ENCODE measurements around the gene MROH2B. TPM values are rescaled to one million over a fixed set of nuclear protein-coding genes. Genes with fewer than 3 reads are reported as not detected.

Gene MROH2B
- polyA plus RNA-seq, 1 donor from 2014 or later = not detected

DNA sequence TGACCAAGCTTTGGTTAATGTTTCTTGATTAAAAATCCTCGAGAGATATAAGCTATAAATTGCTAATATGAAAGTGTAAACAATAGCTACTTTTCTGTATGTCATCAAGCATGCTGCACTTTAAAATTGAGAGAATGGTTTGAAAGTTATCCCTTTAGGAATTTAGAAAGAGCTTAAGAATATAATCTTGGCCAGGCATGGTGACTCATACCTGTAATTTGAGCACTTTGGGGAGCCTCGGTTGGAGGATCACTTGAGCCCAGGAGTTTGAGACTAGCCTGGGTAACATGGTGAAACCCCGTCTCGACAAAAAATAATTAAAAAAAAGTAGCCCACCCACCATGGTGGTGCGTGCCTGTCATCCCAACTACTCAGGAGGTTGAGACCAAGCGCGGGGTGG, 12.2 kb upstream of the MROH2B start:
- no peak overlapping the region for H3K9ac ChIP-seq (ENCODE audit: low read length)
- H3K27ac ChIP-seq (ENCODE audit: low read length) = no peak overlapping the region
- H3F3A ChIP-seq (ENCODE audit: insufficient read depth, low read length, poor library complexity, severe bottlenecking) = no peaks in the 10 kb centered on the region
- H3K27me3 ChIP-seq (ENCODE audit: insufficient read depth, low read depth, low read length) = no peaks in the 10 kb centered on the region
- H3K79me2 ChIP-seq (replicated peaks; ENCODE audit: insufficient read depth, low read length) = no peaks in the 10 kb centered on the region
- TF ChIP-seq MXI1 (conservative IDR thresholded peaks at IDR 0.05; ENCODE audit: poor library complexity, severe bottlenecking) = no peak
- TF ChIP-seq, protein P1, sequence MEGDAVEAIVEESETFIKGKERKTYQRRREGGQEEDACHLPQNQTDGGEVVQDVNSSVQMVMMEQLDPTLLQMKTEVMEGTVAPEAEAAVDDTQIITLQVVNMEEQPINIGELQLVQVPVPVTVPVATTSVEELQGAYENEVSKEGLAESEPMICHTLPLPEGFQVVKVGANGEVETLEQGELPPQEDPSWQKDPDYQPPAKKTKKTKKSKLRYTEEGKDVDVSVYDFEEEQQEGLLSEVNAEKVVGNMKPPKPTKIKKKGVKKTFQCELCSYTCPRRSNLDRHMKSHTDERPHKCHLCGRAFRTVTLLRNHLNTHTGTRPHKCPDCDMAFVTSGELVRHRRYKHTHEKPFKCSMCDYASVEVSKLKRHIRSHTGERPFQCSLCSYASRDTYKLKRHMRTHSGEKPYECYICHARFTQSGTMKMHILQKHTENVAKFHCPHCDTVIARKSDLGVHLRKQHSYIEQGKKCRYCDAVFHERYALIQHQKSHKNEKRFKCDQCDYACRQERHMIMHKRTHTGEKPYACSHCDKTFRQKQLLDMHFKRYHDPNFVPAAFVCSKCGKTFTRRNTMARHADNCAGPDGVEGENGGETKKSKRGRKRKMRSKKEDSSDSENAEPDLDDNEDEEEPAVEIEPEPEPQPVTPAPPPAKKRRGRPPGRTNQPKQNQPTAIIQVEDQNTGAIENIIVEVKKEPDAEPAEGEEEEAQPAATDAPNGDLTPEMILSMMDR (IDR thresholded peaks at IDR 0.05; ENCODE audit: poor library complexity, severe bottlenecking) = no peak
- no peak for TF ChIP-seq RAD21 (conservative IDR thresholded peaks at IDR 0.05)
- TF ChIP-seq SMC3 (conservative IDR thresholded peaks at IDR 0.05; ENCODE audit: poor library complexity) = no peak
- no peak for TF ChIP-seq TAF1 (IDR thresholded peaks at IDR 0.05; ENCODE audit: low read depth)
- TF ChIP-seq EP300 (conservative IDR thresholded peaks at IDR 0.05; ENCODE audit: poor library complexity, severe bottlenecking) = no peak
- TF ChIP-seq EZH2 (IDR thresholded peaks at IDR 0.05; ENCODE audit: borderline replicate concordance, insufficient read depth, low read length, poor library complexity, severe bottlenecking) = no peak
- no peak for TF ChIP-seq POLR2AphosphoS5 (IDR thresholded peaks at IDR 0.05)
- TF ChIP-seq, protein P2, sequence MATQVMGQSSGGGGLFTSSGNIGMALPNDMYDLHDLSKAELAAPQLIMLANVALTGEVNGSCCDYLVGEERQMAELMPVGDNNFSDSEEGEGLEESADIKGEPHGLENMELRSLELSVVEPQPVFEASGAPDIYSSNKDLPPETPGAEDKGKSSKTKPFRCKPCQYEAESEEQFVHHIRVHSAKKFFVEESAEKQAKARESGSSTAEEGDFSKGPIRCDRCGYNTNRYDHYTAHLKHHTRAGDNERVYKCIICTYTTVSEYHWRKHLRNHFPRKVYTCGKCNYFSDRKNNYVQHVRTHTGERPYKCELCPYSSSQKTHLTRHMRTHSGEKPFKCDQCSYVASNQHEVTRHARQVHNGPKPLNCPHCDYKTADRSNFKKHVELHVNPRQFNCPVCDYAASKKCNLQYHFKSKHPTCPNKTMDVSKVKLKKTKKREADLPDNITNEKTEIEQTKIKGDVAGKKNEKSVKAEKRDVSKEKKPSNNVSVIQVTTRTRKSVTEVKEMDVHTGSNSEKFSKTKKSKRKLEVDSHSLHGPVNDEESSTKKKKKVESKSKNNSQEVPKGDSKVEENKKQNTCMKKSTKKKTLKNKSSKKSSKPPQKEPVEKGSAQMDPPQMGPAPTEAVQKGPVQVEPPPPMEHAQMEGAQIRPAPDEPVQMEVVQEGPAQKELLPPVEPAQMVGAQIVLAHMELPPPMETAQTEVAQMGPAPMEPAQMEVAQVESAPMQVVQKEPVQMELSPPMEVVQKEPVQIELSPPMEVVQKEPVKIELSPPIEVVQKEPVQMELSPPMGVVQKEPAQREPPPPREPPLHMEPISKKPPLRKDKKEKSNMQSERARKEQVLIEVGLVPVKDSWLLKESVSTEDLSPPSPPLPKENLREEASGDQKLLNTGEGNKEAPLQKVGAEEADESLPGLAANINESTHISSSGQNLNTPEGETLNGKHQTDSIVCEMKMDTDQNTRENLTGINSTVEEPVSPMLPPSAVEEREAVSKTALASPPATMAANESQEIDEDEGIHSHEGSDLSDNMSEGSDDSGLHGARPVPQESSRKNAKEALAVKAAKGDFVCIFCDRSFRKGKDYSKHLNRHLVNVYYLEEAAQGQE (IDR thresholded peaks at IDR 0.05; ENCODE audit: borderline replicate concordance) = no peak
- peaks cover 6% of the 10 kb centered on the region for H3K9me3 ChIP-seq (ENCODE audit: low read length)
- no peak overlapping the region for H3K4me2 ChIP-seq (ENCODE audit: low read length)
- H4K20me1 ChIP-seq (ENCODE audit: insufficient read depth) = no peaks in the 10 kb centered on the region
- no peak overlapping the region for H2AFZ ChIP-seq (ENCODE audit: low read depth, low read length)
- no peaks in the 10 kb centered on the region for H3K36me3 ChIP-seq (ENCODE audit: insufficient read depth, low read length)
- no peak overlapping the region for H3K4me3 ChIP-seq (ENCODE audit: low read length)
- no peaks in the 10 kb centered on the region for H3K9me2 ChIP-seq (ENCODE audit: insufficient read depth, low read length)

DNA sequence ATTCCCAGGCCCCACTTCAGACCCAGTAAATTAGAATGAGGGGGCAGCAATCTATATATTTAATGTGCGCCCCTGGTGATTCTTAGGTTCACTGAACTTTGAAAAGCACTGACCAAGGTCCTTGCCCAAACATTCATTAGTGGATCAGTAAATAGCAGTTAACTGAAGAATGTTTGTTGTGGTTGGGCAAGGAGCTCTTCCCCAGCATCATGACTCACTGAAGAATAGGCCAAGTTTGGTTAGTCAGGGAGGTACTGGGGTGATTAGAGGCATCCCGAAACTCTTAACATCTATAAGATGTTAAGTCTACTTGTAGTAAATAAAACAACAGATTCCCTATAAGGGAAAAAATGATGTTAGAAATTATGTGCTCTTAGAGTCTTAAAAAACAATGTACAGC, 833 bp upstream of the MROH2B start:
- Histone ChIP-seq H3K27me3 (ENCODE audit: insufficient read depth, low read depth, low read length) (no peaks in the 10 kb centered on the region), H3K9me3 (ENCODE audit: low read length) (no peaks in the 10 kb centered on the region), H3K4me3 (ENCODE audit: low read length) (no peak overlapping the region), H3K9me2 (ENCODE audit: insufficient read depth, low read length) (no peaks in the 10 kb centered on the region), H3K9ac (ENCODE audit: low read length) (no peak overlapping the region), H3K79me2 (replicated peaks; ENCODE audit: insufficient read depth, low read length) (no peaks in the 10 kb centered on the region), H3F3A (ENCODE audit: insufficient read depth, low read length, poor library complexity, severe bottlenecking) (no peaks in the 10 kb centered on the region), H3K27ac (ENCODE audit: low read length) (no peak overlapping the region), H3K4me2 (ENCODE audit: low read length) (no peak overlapping the region), H3K36me3 (ENCODE audit: insufficient read depth, low read length) (no peaks in the 10 kb centered on the region), H2AFZ (ENCODE audit: low read depth, low read length) (no peak overlapping the region), H4K20me1 (ENCODE audit: insufficient read depth) (no peaks in the 10 kb centered on the region)
- TF ChIP-seq POLR2AphosphoS5 (IDR thresholded peaks at IDR 0.05) (no peak), TAF1 (IDR thresholded peaks at IDR 0.05; ENCODE audit: low read depth) (no peak), EZH2 (IDR thresholded peaks at IDR 0.05; ENCODE audit: borderline replicate concordance, insufficient read depth, low read length, poor library complexity, severe bottlenecking) (no peak), RAD21 (conservative IDR thresholded peaks at IDR 0.05) (no peak), MXI1 (conservative IDR thresholded peaks at IDR 0.05; ENCODE audit: poor library complexity, severe bottlenecking) (no peak), SMC3 (conservative IDR thresholded peaks at IDR 0.05; ENCODE audit: poor library complexity) (no peak), EP300 (conservative IDR thresholded peaks at IDR 0.05; ENCODE audit: poor library complexity, severe bottlenecking) (no peak)
- TF ChIP-seq, protein P1 (IDR thresholded peaks at IDR 0.05; ENCODE audit: poor library complexity, severe bottlenecking) = no peak
- TF ChIP-seq, protein P2 (IDR thresholded peaks at IDR 0.05; ENCODE audit: borderline replicate concordance) = no peak

Data from neural cell (in vitro differentiated cells).